H1 (cell line): ENCODE data around the gene SNX3. TPM values are rescaled to one million over a fixed set of nuclear protein-coding genes. Genes with fewer than 3 reads are reported as not detected.

ENCODE experiments used
- BCL11A ChIP-seq, 2 experiments: IDR thresholded peaks; one replicate each; pipeline ENCODE4 v1.6.1; 2011; ENCODE audit warnings: low read depth in 2 of 2, low read length in 2 of 2, mild to moderate bottlenecking in 2 of 2
- BRCA1 ChIP-seq: IDR thresholded peaks from 2 replicates; pipeline ENCODE4 v1.6.1; 2012; ENCODE audit warnings: low read depth, low read length, improper control_type of control experiment
- CBX5 ChIP-seq: fragments of 300-800, 300-1000 bp; sonication (generic); IDR thresholded peaks from 2 replicates; pipeline ENCODE4 v1.7.1; 2016; ENCODE audit warnings: antibody characterized with exemption, low read length, low read depth
- KDM5A ChIP-seq: fragments of 200-600 bp; IDR thresholded peaks from 2 replicates; pipeline ENCODE4 v1.7.1; 2012; ENCODE audit warnings: mild to moderate bottlenecking, low read length, inconsistent platforms, mixed read lengths
- NANOG ChIP-seq: IDR thresholded peaks from 2 replicates; pipeline ENCODE4 v1.6.1; 2011; ENCODE audit warnings: low read length, low read depth, mild to moderate bottlenecking, inconsistent platforms; ENCODE audit not compliant: insufficient read depth, poor library complexity, severe bottlenecking
- RNF2 ChIP-seq: fragments of 200-900, 300-1000 bp; sonication (generic); IDR thresholded peaks from 2 replicates; pipeline ENCODE4 v1.7.1; 2016; ENCODE audit warnings: borderline replicate concordance, low read depth, mild to moderate bottlenecking, antibody characterized with exemption, low read length; ENCODE audit not compliant: poor library complexity, severe bottlenecking; ENCODE audit errors: missing control alignments
- SIX5 ChIP-seq: IDR thresholded peaks from 2 replicates; pipeline ENCODE4 v1.6.1; 2011; ENCODE audit warnings: mild to moderate bottlenecking, low read depth, low read length
- polyA plus RNA-seq, 7 experiments: library from polyadenylated mRNA; depleted of rRNA in 3 of 7; stranded (reverse) in 5 of 7; unstranded in 2 of 7; fragments of >200 nt in 5 of 7; fragments of 200-250 nt in 2 of 7; gene quantifications; 1 replicate in 5 of 7; 2 replicates in 1 of 7; 4 replicates in 1 of 7; pipeline versions ENCODE4 v1.2.1 to v1.2.3, GENCODE V29; 2011 to 2013; ENCODE audit warnings: missing spikeins in 2 of 7, mixed read lengths in 2 of 7
- total RNA-seq: library from RNA; stranded (reverse); fragmentation: NEBNext Ultra II Directional; extraction: Animal tissue kit (Norgen Biotek cat#: 25700); gene quantifications from 2 replicates; pipeline ENCODE4 v1.2.1, GENCODE V29; 2021
- TF ChIP-seq, protein P1 (sequence below): fragments of 300-600 bp; sonication (generic); IDR thresholded peaks from 2 replicates; pipeline ENCODE4 v1.7.1; 2012; ENCODE audit warnings: low read length, moderate library complexity, mild to moderate bottlenecking, inconsistent platforms; ENCODE audit not compliant: insufficient replicate concordance

Gene SNX3
- total and polyA plus RNA-seq, 2 of the 8 experiments (the other 6 are each of a cell fraction or from before 2014, with no cell fraction given): 72.5 to 150 TPM

DNA sequence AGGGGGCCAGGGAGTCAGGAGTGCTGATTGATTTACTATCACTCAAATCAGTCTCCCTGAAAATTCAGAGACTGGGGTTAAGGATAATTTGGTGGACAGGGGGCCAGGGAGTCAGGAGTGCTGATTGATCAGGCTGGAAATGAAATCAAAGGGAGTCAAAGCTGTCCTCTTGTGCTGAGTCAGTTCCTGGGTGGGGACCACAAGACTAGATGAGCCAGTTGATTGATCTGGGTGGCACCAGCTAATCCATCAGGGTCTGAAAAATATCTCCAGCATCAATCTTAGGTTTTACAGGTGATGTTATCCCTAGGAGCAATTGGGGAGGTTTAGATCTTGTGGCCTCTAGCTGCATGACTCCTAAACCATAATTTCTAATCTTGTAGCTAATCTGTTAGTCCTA lies 27.9 kb upstream of the SNX3 start (continued):
- no peak for TF ChIP-seq CBX5
- TF ChIP-seq NANOG: no peak
- no peak for TF ChIP-seq KDM5A
- no peak for TF ChIP-seq BRCA1
- TF ChIP-seq, protein P1, sequence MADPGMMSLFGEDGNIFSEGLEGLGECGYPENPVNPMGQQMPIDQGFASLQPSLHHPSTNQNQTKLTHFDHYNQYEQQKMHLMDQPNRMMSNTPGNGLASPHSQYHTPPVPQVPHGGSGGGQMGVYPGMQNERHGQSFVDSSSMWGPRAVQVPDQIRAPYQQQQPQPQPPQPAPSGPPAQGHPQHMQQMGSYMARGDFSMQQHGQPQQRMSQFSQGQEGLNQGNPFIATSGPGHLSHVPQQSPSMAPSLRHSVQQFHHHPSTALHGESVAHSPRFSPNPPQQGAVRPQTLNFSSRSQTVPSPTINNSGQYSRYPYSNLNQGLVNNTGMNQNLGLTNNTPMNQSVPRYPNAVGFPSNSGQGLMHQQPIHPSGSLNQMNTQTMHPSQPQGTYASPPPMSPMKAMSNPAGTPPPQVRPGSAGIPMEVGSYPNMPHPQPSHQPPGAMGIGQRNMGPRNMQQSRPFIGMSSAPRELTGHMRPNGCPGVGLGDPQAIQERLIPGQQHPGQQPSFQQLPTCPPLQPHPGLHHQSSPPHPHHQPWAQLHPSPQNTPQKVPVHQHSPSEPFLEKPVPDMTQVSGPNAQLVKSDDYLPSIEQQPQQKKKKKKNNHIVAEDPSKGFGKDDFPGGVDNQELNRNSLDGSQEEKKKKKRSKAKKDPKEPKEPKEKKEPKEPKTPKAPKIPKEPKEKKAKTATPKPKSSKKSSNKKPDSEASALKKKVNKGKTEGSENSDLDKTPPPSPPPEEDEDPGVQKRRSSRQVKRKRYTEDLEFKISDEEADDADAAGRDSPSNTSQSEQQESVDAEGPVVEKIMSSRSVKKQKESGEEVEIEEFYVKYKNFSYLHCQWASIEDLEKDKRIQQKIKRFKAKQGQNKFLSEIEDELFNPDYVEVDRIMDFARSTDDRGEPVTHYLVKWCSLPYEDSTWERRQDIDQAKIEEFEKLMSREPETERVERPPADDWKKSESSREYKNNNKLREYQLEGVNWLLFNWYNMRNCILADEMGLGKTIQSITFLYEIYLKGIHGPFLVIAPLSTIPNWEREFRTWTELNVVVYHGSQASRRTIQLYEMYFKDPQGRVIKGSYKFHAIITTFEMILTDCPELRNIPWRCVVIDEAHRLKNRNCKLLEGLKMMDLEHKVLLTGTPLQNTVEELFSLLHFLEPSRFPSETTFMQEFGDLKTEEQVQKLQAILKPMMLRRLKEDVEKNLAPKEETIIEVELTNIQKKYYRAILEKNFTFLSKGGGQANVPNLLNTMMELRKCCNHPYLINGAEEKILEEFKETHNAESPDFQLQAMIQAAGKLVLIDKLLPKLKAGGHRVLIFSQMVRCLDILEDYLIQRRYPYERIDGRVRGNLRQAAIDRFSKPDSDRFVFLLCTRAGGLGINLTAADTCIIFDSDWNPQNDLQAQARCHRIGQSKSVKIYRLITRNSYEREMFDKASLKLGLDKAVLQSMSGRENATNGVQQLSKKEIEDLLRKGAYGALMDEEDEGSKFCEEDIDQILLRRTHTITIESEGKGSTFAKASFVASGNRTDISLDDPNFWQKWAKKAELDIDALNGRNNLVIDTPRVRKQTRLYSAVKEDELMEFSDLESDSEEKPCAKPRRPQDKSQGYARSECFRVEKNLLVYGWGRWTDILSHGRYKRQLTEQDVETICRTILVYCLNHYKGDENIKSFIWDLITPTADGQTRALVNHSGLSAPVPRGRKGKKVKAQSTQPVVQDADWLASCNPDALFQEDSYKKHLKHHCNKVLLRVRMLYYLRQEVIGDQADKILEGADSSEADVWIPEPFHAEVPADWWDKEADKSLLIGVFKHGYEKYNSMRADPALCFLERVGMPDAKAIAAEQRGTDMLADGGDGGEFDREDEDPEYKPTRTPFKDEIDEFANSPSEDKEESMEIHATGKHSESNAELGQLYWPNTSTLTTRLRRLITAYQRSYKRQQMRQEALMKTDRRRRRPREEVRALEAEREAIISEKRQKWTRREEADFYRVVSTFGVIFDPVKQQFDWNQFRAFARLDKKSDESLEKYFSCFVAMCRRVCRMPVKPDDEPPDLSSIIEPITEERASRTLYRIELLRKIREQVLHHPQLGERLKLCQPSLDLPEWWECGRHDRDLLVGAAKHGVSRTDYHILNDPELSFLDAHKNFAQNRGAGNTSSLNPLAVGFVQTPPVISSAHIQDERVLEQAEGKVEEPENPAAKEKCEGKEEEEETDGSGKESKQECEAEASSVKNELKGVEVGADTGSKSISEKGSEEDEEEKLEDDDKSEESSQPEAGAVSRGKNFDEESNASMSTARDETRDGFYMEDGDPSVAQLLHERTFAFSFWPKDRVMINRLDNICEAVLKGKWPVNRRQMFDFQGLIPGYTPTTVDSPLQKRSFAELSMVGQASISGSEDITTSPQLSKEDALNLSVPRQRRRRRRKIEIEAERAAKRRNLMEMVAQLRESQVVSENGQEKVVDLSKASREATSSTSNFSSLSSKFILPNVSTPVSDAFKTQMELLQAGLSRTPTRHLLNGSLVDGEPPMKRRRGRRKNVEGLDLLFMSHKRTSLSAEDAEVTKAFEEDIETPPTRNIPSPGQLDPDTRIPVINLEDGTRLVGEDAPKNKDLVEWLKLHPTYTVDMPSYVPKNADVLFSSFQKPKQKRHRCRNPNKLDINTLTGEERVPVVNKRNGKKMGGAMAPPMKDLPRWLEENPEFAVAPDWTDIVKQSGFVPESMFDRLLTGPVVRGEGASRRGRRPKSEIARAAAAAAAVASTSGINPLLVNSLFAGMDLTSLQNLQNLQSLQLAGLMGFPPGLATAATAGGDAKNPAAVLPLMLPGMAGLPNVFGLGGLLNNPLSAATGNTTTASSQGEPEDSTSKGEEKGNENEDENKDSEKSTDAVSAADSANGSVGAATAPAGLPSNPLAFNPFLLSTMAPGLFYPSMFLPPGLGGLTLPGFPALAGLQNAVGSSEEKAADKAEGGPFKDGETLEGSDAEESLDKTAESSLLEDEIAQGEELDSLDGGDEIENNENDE: no peak
- TF ChIP-seq SIX5: no peak
- TF ChIP-seq RNF2: no peak
- TF ChIP-seq BCL11A (IDR thresholded peaks at IDR 0.05; ENCODE audit: low read depth in 2 of 2, low read length in 2 of 2): no peak
